Measurements from ENCODE around the gene ITGB2. TPM values are rescaled to one million over a fixed set of nuclear protein-coding genes. Genes with fewer than 3 reads are reported as not detected.
A peak's percentile ranks its signal among the peaks of the same experiment; 100 is the strongest.
"Not testable (repeated sequence)": the region's sequence is repeated elsewhere in the genome, so short reads cannot be mapped to it uniquely, and the experiment has no call there.

Gene ITGB2
- total RNA-seq, 8 experiments from 2014 or later: 0.05 to 0.85 (median 0.56) TPM; not detected in 3

GRCh38 chr21:44933199-44933917, 12.7 kb upstream of the ITGB2 start:
- H3K4me3 ChIP-seq: no peak overlapping the region
- no peak overlapping the region for H3K27ac ChIP-seq
- 33 to 80% (median 52%) methylated on average over 2 to 8 of the region's 25 CpGs; no CpG with 5 or more reads in 4 of the 10 experiments for WGBS, 10 experiments
- H3K4me1 ChIP-seq (replicated peaks in 1 of 2): peaks cover 6 to 16% of the 10 kb centered on the region in 2 donors
- ATAC-seq (replicated peaks in 6 of 8): no peak
- in situ Hi-C loops (cut with MboI; ENCODE audit: low pct_unique_long_range_greater_than_20kb in 2 of 9, low sequenced_read_pairs in 9 of 9, unreplicated experiment in 9 of 9): loop anchor here in 2 of 9 experiments (25.0 kb wide), 1 partner anchor 204 kb away; no protein-coding TSS in a partner anchor

GRCh38 chr21:44932408-44933181, 11.9 kb upstream of the ITGB2 start:
- in situ Hi-C loops (cut with MboI; ENCODE audit: low pct_unique_long_range_greater_than_20kb in 2 of 9, low sequenced_read_pairs in 9 of 9, unreplicated experiment in 9 of 9): loop anchor here in 2 of 9 experiments (25.0 kb wide), 1 partner anchor 205 kb away; no protein-coding TSS in a partner anchor
- Histone ChIP-seq H3K4me3 (peak overlapping the region; percentile 4 to 37 (median 29)), H3K27ac (no peak overlapping the region), H3K4me1 (replicated peaks in 1 of 2) (peaks cover 6 to 16% of the 10 kb centered on the region in 2 donors)
- peak; percentile 47 to 77 (median 66) for ATAC-seq (replicated peaks in 6 of 8)
- 0% methylated on average over 3 of the region's 68 CpGs; no CpG with 5 or more reads in 9 of the 10 experiments for WGBS, 10 experiments

DNA sequence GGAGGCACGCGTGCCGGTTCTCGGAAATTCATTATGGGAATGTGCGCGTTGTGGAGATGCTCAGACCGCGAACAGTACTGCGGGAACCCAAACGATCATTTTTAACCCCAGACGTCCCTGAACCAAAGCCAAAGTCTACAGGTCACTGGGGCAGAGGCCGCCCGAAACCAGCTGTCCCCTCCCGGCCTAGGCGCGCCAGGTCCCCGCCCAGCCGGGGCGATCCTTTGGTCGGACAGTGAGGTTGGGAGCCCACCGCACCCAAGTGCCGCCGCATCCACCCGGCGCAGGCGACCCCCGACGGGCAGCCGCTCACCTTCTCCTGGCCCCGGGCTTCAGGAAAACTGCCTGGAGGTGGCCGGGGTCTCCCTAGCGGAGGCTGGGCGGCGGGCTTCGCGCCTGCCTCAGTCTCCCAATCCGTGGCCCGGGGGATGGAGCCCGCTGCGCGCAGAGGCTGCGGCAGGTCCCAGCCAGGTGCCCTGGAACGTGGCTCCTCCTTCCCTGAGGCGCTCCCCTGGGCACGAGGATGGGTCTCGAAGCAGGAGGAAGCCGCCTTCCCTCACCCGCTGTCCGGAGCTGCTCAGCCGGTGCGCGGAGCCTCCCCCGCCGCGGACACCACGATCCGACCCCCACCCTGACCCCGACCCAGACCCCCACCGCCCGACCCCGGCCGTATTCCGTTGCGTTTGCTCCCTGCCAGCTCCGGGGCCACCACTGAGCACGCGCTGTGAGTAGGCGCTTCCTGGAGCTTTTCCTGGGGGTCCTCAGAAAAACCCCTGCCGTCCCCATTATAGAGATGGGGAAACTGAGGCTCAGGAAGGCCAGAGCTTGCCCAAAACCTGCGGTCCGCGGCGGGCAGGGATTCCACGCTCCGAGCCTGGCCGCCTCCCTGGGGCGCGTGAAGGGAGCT, 11.1 kb upstream of the ITGB2 start:
- 4 to 9% (median 8%) methylated on average over 5 to 10 of the region's 78 CpGs; no CpG with 5 or more reads in 7 of the 10 experiments for whole genome bisulfite sequencing, 10 experiments
- ATAC-seq (replicated peaks in 6 of 8): peak in 2 of 8 experiments; percentile 4 to 12
- H3K4me1 ChIP-seq (replicated peaks in 1 of 2): peaks cover 6 to 16% of the 10 kb centered on the region in 2 donors

DNA sequence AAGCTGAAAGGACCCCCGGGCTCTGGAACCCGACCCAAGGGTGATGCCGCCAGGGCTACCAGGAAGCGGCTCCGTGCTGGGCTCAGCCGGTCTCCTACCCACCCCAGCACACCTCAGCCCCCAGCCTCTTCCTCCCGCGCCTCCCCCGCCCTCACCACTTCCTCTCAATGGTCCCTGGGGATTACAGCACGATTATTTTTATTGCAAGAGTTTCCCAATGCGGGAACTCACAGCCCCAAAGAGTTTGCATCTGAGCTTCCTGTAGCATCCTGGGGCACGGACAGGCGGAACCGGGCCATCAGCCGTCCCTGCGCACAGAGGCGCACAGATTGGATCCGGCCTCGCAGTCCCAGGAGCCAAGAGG, 10.4 kb upstream of the ITGB2 start:
- no peak overlapping the region for H3K27ac ChIP-seq
- 0 to 60% (median 5%) methylated on average over 2 to 8 of the region's 19 CpGs; no CpG with 5 or more reads in 5 of the 10 experiments for WGBS, 10 experiments
- ATAC-seq (replicated peaks in 6 of 8): peak in 2 of 8 experiments; percentile 9 to 10
- in situ Hi-C loops (cut with MboI; ENCODE audit: low pct_unique_long_range_greater_than_20kb in 2 of 9, low sequenced_read_pairs in 9 of 9, unreplicated experiment in 9 of 9): loop anchor here in 2 of 9 experiments (25.0 kb wide), 1 partner anchor 206 kb away; no protein-coding TSS in a partner anchor
- H3K4me1 ChIP-seq (replicated peaks in 1 of 2): peaks cover 6 to 16% of the 10 kb centered on the region in 2 donors
- no peak overlapping the region for H3K4me3 ChIP-seq

More for the DNA sequence above, 11.1 kb upstream of the ITGB2 start:
- Histone ChIP-seq H3K4me3 (peak overlapping the region in 3 of 5 donors; percentile 29 to 37 (median 30)), H3K27ac (no peak overlapping the region)
- in situ Hi-C loops (cut with MboI; ENCODE audit: low pct_unique_long_range_greater_than_20kb in 2 of 9, low sequenced_read_pairs in 9 of 9, unreplicated experiment in 9 of 9): loop anchor here in 2 of 9 experiments (25.0 kb wide), 1 partner anchor 206 kb away; no protein-coding TSS in a partner anchor

GRCh38 chr21:44930543-44930981, 9.9 kb upstream of the ITGB2 start:
- in situ Hi-C loops (cut with MboI; ENCODE audit: low pct_unique_long_range_greater_than_20kb in 2 of 9, low sequenced_read_pairs in 9 of 9, unreplicated experiment in 9 of 9): loop anchor here in 2 of 9 experiments (25.0 kb wide), 1 partner anchor 207 kb away; no protein-coding TSS in a partner anchor
- no peak overlapping the region for H3K4me3 ChIP-seq
- no peak overlapping the region for H3K27ac ChIP-seq
- peak in 2 of 8 experiments; percentile 3 to 4 for ATAC-seq (replicated peaks in 6 of 8)
- peaks cover 6 to 16% of the 10 kb centered on the region in 2 donors for H3K4me1 ChIP-seq (replicated peaks in 1 of 2)
- WGBS, 10 experiments: 1 to 30% (median 6%) methylated on average over 2 to 5 of the region's 12 CpGs; no CpG with 5 or more reads in 7 of the 10 experiments

- in situ Hi-C loops (cut with MboI; ENCODE audit: low pct_unique_long_range_greater_than_20kb in 2 of 9, low sequenced_read_pairs in 9 of 9, unreplicated experiment in 9 of 9): loop anchor here in 2 of 9 experiments (25.0 kb wide), 1 partner anchor 207 kb away; no protein-coding TSS in a partner anchor
- ATAC-seq (replicated peaks in 6 of 8): no peak
- 0 to 69% (median 47%) methylated on average over 1 to 4 of the region's 9 CpGs; no CpG with 5 or more reads in 6 of the 10 experiments for WGBS, 10 experiments
Observed at GRCh38 chr21:44929799-44930542, 9.3 kb upstream of the ITGB2 start.

DNA sequence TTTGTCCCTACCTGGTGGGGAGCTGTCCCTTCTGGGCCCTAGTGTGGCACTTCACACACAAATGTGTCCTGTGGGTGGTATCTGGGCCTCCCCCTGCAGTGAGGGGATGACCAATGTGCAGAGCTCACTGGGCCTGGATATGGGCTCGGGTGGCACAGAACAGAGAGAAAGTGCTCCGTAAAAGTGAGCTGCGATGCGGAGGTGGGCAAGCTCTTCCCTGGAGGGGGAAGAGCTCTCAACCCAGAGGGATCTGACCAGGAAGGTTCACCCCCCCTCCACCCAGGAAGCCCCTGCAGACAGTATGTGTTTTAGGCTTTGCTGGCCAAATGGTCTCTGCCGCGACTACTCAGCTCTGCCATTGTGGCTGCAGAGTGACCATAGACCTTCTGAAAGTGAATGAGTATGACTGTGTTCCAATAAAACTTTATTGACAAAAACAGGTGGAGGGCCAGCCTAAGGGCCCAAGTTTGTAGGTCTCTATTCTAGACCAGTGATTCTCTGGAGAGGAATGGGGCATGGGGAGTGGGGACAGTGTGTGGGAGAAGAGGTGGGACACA, 8.6 kb upstream of the ITGB2 start:
- in situ Hi-C loops (cut with MboI; ENCODE audit: low pct_unique_long_range_greater_than_20kb in 2 of 9, low sequenced_read_pairs in 9 of 9, unreplicated experiment in 9 of 9): loop anchor here in 2 of 9 experiments (25.0 kb wide), 1 partner anchor 208 kb away; no protein-coding TSS in a partner anchor
- H3K4me3 ChIP-seq: no peak overlapping the region
- peaks cover 6 to 16% of the 10 kb centered on the region in 2 donors for H3K4me1 ChIP-seq (replicated peaks in 1 of 2)
- H3K27ac ChIP-seq: no peak overlapping the region
- no peak for ATAC-seq (replicated peaks in 6 of 8)
- 20 to 90% (median 76%) methylated on average over 2 to 6 of the region's 6 CpGs; no CpG with 5 or more reads in 7 of the 10 experiments for WGBS, 10 experiments

More at GRCh38 chr21:44929799-44930542, 9.3 kb upstream of the ITGB2 start:
- H3K4me3 ChIP-seq: no peak overlapping the region
- peaks cover 6 to 16% of the 10 kb centered on the region in 2 donors for H3K4me1 ChIP-seq (replicated peaks in 1 of 2)
- H3K27ac ChIP-seq: no peak overlapping the region

- not testable (repeated sequence) for ATAC-seq (replicated peaks in 6 of 8); H3K4me3 ChIP-seq; H3K27ac ChIP-seq
- WGBS, 10 experiments: 20 to 86% (median 38%) methylated on average over 1 to 4 of the region's 16 CpGs; no CpG with 5 or more reads in 7 of the 10 experiments
- peaks cover 6 to 16% of the 10 kb centered on the region in 2 donors for H3K4me1 ChIP-seq (replicated peaks in 1 of 2)
- in situ Hi-C loops (cut with MboI; ENCODE audit: low pct_unique_long_range_greater_than_20kb in 2 of 9, low sequenced_read_pairs in 9 of 9, unreplicated experiment in 9 of 9): loop anchor here in 2 of 9 experiments (25.0 kb wide), 1 partner anchor 209 kb away; no protein-coding TSS in a partner anchor
Observed at GRCh38 chr21:44928500-44929241, 8.0 kb upstream of the ITGB2 start.

GRCh38 chr21:44927587-44928461, 7.1 kb upstream of the ITGB2 start:
- peaks cover 6 to 16% of the 10 kb centered on the region in 2 donors for H3K4me1 ChIP-seq (replicated peaks in 1 of 2)
- ATAC-seq (replicated peaks in 6 of 8): peak in 6 of 8 experiments; percentile 6 to 40 (median 22)
- 0 to 74% (median 15%) methylated on average over 1 to 4 of the region's 19 CpGs; no CpG with 5 or more reads in 2 of the 10 experiments for WGBS, 10 experiments
- H3K27ac ChIP-seq: no peak overlapping the region
- no peak overlapping the region for H3K4me3 ChIP-seq
- in situ Hi-C loops (cut with MboI; ENCODE audit: low pct_unique_long_range_greater_than_20kb in 2 of 9, low sequenced_read_pairs in 9 of 9, unreplicated experiment in 9 of 9): loop anchor here in 2 of 9 experiments (25.0 kb wide), 1 partner anchor 209 kb away; no protein-coding TSS in a partner anchor

DNA sequence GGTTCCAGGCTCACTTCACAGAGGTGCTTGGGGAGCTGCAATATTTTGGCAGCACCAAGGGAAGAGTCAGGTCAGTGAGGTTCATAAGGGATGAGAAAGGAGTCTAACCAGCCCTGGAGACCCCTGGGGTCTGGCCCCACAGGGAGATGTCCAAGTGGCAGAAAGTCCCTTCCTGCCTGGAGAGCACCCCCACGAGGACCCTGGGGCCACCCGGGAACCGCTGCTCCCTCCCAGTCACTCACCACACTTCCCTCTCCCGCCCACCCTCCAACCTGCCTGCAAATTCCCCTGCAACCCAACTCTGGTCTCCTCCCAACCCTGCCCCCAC, 6.5 kb upstream of the ITGB2 start:
- Histone ChIP-seq H3K4me3 (no peak overlapping the region), H3K27ac (no peak overlapping the region), H3K4me1 (replicated peaks in 1 of 2) (peaks cover 0 to 12% of the 10 kb centered on the region in 2 donors)
- in situ Hi-C loops (cut with MboI; ENCODE audit: low pct_unique_long_range_greater_than_20kb in 2 of 9, low sequenced_read_pairs in 9 of 9, unreplicated experiment in 9 of 9): loop anchor here in 2 of 9 experiments (25.0 kb wide), 1 partner anchor 210 kb away; no protein-coding TSS in a partner anchor
- 0% methylated on average over 1 of the region's 4 CpGs; no CpG with 5 or more reads in 9 of the 10 experiments for WGBS, 10 experiments
- peak in 1 of 8 experiments; percentile 3 for ATAC-seq (replicated peaks in 6 of 8)
